GM12864 (cell line): Measurements from ENCODE around the gene ZFHX3.

ENCODE experiments used
- DNase-seq: peaks from one replicate; pipeline ENCODE4 v3.0.0-alpha.2; 2011; ENCODE audit warnings: low read depth
- H3K4me3 ChIP-seq: 2 replicates; pipeline ENCODE4 v1.5.1; 2011; ENCODE audit warnings: mild to moderate bottlenecking, low read depth, low read length, control low read depth
- CTCF ChIP-seq: IDR thresholded peaks from 2 replicates; pipeline ENCODE4 v1.5.1; 2011; ENCODE audit warnings: low read depth, mild to moderate bottlenecking, moderate library complexity, low read length, control low read depth, inconsistent platforms; ENCODE audit errors: missing control alignments

The ZFHX3 gene

GRCh38 chr16:72749091-72749490, 298.8 kb downstream of the ZFHX3 start:
- TF ChIP-seq CTCF = no peak
- DNase-seq = no peak
- H3K4me3 ChIP-seq = no peak overlapping the region

GRCh38 chr16:72744076-72744793, 303.7 kb downstream of the ZFHX3 start:
- DNase-seq = no peak
- no peak overlapping the region for H3K4me3 ChIP-seq
- no peak for TF ChIP-seq CTCF

GRCh38 chr16:72743011-72743761, 304.7 kb downstream of the ZFHX3 start:
- peak; percentile 33 for DNase-seq
- TF ChIP-seq CTCF = no peak
- no peak overlapping the region for H3K4me3 ChIP-seq

GRCh38 chr16:72740347-72740746, 307.6 kb downstream of the ZFHX3 start:
- H3K4me3 ChIP-seq = no peak overlapping the region
- no peak for DNase-seq
- TF ChIP-seq CTCF = no peak

DNA sequence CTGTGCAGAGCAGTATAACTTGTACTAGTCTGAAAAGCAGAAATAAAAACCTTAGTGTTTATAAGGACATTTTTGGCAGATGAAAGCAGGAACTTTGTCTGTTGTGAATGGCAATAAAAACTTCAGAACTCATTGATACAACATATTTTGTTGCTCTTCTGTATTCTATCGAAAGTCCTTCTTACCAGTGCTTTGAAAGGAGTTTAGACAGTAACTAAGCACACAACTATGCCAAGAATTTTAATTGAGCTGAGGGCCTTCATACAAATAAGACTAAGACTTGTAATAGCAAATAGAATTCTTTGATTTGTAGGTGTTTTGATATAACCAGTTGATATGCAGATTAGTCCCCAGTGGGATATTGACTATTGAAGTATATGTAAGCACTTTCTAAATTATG, 308.4 kb downstream of the ZFHX3 start:
- H3K4me3 ChIP-seq = no peak overlapping the region
- TF ChIP-seq CTCF = no peak
- DNase-seq = no peak

GRCh38 chr16:72736074-72736473, 311.9 kb downstream of the ZFHX3 start:
- no peak for DNase-seq
- no peak overlapping the region for H3K4me3 ChIP-seq
- no peak for TF ChIP-seq CTCF
